HEK293 (cell line): Measurements from ENCODE around the gene AMPH.
A peak's percentile ranks its signal among the peaks of the same experiment; 100 is the strongest.

Source experiments
- CTCF ChIA-PET: fragments of 350-600 bp; formaldehyde crosslinking; extraction: SDS; loops from one replicate; lab custom pipeline; 2021; ENCODE audit warnings: antibody characterized with exemption; lab: Yijun Ruan, JAX
- POLR2A ChIA-PET: fragments of 300-600 bp; formaldehyde crosslinking; extraction: SDS; loops from one replicate; lab custom pipeline; 2020; ENCODE audit warnings: antibody characterized with exemption, inconsistent platforms; lab: Yijun Ruan, JAX
- H3K27ac ChIP-seq: fragments of 200-500 bp; sonication (Bioruptor generic); 2 replicates; pipeline ENCODE4 v1.5.1; 2014; ENCODE audit warnings: low read depth, low read length, control low read depth, inconsistent platforms; ENCODE audit errors: extremely low read depth
- H3K36me3 ChIP-seq, 2 experiments: fragments of 200-500 bp in 1 of 2; sonication (Bioruptor generic) in 1 of 2; 1 replicate in 1 of 2; 2 replicates in 1 of 2; pipeline ENCODE4 v1.5.1; 2014 to 2017; ENCODE audit warnings: inconsistent platforms in 2 of 2, low read length in 2 of 2; ENCODE audit not compliant: control insufficient read depth in 2 of 2, insufficient read depth in 1 of 2
- H3K4me1 ChIP-seq: fragments of 200-500 bp; sonication (Bioruptor generic); 2 replicates; pipeline ENCODE4 v1.5.1; 2014; ENCODE audit warnings: mild to moderate bottlenecking, low read length, inconsistent platforms; ENCODE audit not compliant: control insufficient read depth, insufficient read depth
- H3K4me3 ChIP-seq: 2 replicates; pipeline ENCODE4 v1.5.1; 2011; ENCODE audit warnings: low read depth, mild to moderate bottlenecking, control low read depth, low read length, moderate library complexity
- H3K9me3 ChIP-seq: fragments of 200-500 bp; sonication (Bioruptor generic); 2 replicates; pipeline ENCODE4 v1.5.1; 2014; ENCODE audit warnings: low read depth, low read length, inconsistent platforms; ENCODE audit not compliant: control insufficient read depth, insufficient read depth
- BCL11B ChIP-seq: fragments of 450-650 bp; formaldehyde crosslinking; IDR thresholded peaks from 2 replicates; pipeline ENCODE4 v1.5.1; 2016; ENCODE audit warnings: low read depth, missing biosample characterization, missing genetic modification characterization
- KLF1 ChIP-seq: fragments of 450-650 bp; formaldehyde crosslinking; IDR thresholded peaks from 2 replicates; pipeline ENCODE4 v1.5.1; 2016; ENCODE audit warnings: missing biosample characterization, missing genetic modification characterization
- YY1 ChIP-seq: fragments of 450-650 bp; formaldehyde crosslinking; IDR thresholded peaks from 2 replicates; pipeline ENCODE4 v1.5.1; 2018; ENCODE audit warnings: missing biosample characterization, missing genetic modification characterization
- ZBTB20 ChIP-seq: fragments of 450-650 bp; formaldehyde crosslinking; IDR thresholded peaks from 2 replicates; pipeline ENCODE4 v1.5.1; 2016; ENCODE audit warnings: missing biosample characterization, missing genetic modification characterization
- ZIC2 ChIP-seq: fragments of 450-650 bp; formaldehyde crosslinking; IDR thresholded peaks from 2 replicates; pipeline ENCODE4 v1.5.1; 2016; ENCODE audit warnings: missing biosample characterization, missing genetic modification characterization
- ZNF112 ChIP-seq: fragments of 450-650 bp; formaldehyde crosslinking; IDR thresholded peaks from 2 replicates; pipeline ENCODE4 v1.5.0; 2017; ENCODE audit warnings: missing biosample characterization, missing genetic modification characterization
- ZNF114 ChIP-seq: fragments of 450-650 bp; formaldehyde crosslinking; IDR thresholded peaks from 2 replicates; pipeline ENCODE4 v1.5.0; 2017; ENCODE audit warnings: missing biosample characterization, missing genetic modification characterization
- ZNF132 ChIP-seq: fragments of 450-650 bp; formaldehyde crosslinking; IDR thresholded peaks from 2 replicates; pipeline ENCODE4 v1.5.1; 2017; ENCODE audit warnings: missing biosample characterization, missing genetic modification characterization, borderline replicate concordance
- ZNF148 ChIP-seq: fragments of 450-650 bp; formaldehyde crosslinking; IDR thresholded peaks from 2 replicates; pipeline ENCODE4 v1.5.0; 2017; ENCODE audit warnings: missing biosample characterization, missing genetic modification characterization, borderline replicate concordance
- ZNF302 ChIP-seq: fragments of 450-650 bp; formaldehyde crosslinking; IDR thresholded peaks from 2 replicates; pipeline ENCODE4 v1.5.1; 2016; ENCODE audit warnings: missing biosample characterization, missing genetic modification characterization, low read depth
- ZNF311 ChIP-seq: fragments of 450-650 bp; formaldehyde crosslinking; IDR thresholded peaks from 2 replicates; pipeline ENCODE4 v1.5.1; 2017; ENCODE audit warnings: missing biosample characterization, missing genetic modification characterization, borderline replicate concordance
- ZNF341 ChIP-seq: fragments of 450-650 bp; formaldehyde crosslinking; IDR thresholded peaks from 2 replicates; pipeline ENCODE4; 2016; ENCODE audit warnings: low read depth, missing biosample characterization, missing genetic modification characterization
- ZNF521 ChIP-seq: fragments of 450-650 bp; formaldehyde crosslinking; IDR thresholded peaks from 2 replicates; pipeline ENCODE4 v1.5.1; 2017; ENCODE audit warnings: missing biosample characterization, mild to moderate bottlenecking, missing genetic modification characterization
- ZNF560 ChIP-seq: fragments of 450-650 bp; formaldehyde crosslinking; IDR thresholded peaks from 2 replicates; pipeline ENCODE4 v1.5.1; 2017; ENCODE audit warnings: missing biosample characterization, missing genetic modification characterization, borderline replicate concordance
- ZNF654 ChIP-seq: fragments of 450-650 bp; formaldehyde crosslinking; IDR thresholded peaks from 2 replicates; pipeline ENCODE4 v1.5.1; 2016; ENCODE audit warnings: low read depth, missing biosample characterization, missing genetic modification characterization
- ZNF837 ChIP-seq: fragments of 450-650 bp; formaldehyde crosslinking; IDR thresholded peaks from 2 replicates; pipeline ENCODE4 v1.5.1; 2016; ENCODE audit warnings: missing biosample characterization, missing genetic modification characterization
- ZNF843 ChIP-seq: fragments of 450-650 bp; formaldehyde crosslinking; IDR thresholded peaks from 2 replicates; pipeline ENCODE4 v1.5.1; 2016; ENCODE audit warnings: missing biosample characterization, missing genetic modification characterization
- TF ChIP-seq, protein P1 (sequence below): fragments of 450-650 bp; formaldehyde crosslinking; conservative IDR thresholded peaks from 2 replicates; pipeline ENCODE4 v1.5.1; 2016; ENCODE audit warnings: low read depth, missing biosample characterization, missing genetic modification characterization
- TF ChIP-seq, protein P2 (sequence below): fragments of 450-650 bp; formaldehyde crosslinking; IDR thresholded peaks from 2 replicates; pipeline ENCODE4 v1.5.1; 2017; ENCODE audit warnings: missing biosample characterization, mild to moderate bottlenecking, missing genetic modification characterization, moderate library complexity
- TF ChIP-seq, protein P3 (sequence below): fragments of 450-650 bp; formaldehyde crosslinking; IDR thresholded peaks from 2 replicates; pipeline ENCODE4 v1.5.1; 2016; ENCODE audit warnings: missing biosample characterization, missing genetic modification characterization

The AMPH gene

DNA sequence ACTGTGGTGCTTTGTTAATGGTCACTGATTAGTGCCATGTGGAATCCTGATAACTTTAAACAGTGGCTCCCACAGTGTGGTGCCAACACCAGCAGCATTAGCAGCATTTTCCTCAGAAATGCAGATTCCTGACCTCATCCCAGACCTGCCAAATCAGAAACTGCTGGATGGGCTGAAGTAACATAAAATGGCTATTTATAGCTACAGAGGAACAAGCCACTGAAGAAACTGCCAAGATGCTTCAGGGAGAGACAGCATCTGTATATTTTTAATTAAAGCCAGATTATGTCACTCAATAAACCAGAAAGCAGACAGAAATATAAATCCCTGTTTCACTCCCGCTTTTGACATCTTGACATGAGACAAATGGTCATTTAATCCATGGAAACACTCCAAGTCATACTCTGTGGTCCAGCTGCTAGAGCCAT, 178.5 kb downstream of the AMPH start (continued):
- no peak for TF ChIP-seq YY1 (tag by site-specific recombination)
- TF ChIP-seq KLF1 (tag by site-specific recombination): no peak
- TF ChIP-seq ZNF843 (tag by site-specific recombination): no peak

GRCh38 chr7:38451840-38452239, 179.3 kb downstream of the AMPH start:
- TF ChIP-seq ZNF112 (tag by site-specific recombination) (no peak), ZNF654 (peak; percentile 40), ZIC2 (no peak)
- TF ChIP-seq, all 188 proteins: peak for 1
- H3K27ac ChIP-seq: no peak overlapping the region
- CTCF ChIA-PET: interaction anchor here (0.6 to 2.7 kb wide), 7 partner anchors 14 to 220 kb away, joined by 3 to 22 read pairs (median 4); no protein-coding TSS in a partner anchor
- H3K9me3 ChIP-seq: no peaks in the 10 kb centered on the region
- no peaks in the 10 kb centered on the region for H3K36me3 ChIP-seq
- H3K4me1 ChIP-seq: no peaks in the 10 kb centered on the region
- POLR2A ChIA-PET: no interaction called here
- H3K4me3 ChIP-seq: no peak overlapping the region

GRCh38 chr7:38448584-38449234, 182.5 kb downstream of the AMPH start:
- H3K27ac ChIP-seq: no peak overlapping the region
- H3K36me3 ChIP-seq: no peaks in the 10 kb centered on the region
- POLR2A ChIA-PET: no interaction called here
- H3K4me1 ChIP-seq: no peaks in the 10 kb centered on the region
- TF ChIP-seq BCL11B (tag by site-specific recombination) (no peak), ZNF132 (tag by site-specific recombination) (no peak), ZNF560 (tag by site-specific recombination) (no peak), ZIC2 (no peak)
- H3K4me3 ChIP-seq: no peak overlapping the region
- CTCF ChIA-PET: no interaction called here
- H3K9me3 ChIP-seq: no peaks in the 10 kb centered on the region

GRCh38 chr7:38448054-38448453, 183.1 kb downstream of the AMPH start:
- TF ChIP-seq, protein P1, sequence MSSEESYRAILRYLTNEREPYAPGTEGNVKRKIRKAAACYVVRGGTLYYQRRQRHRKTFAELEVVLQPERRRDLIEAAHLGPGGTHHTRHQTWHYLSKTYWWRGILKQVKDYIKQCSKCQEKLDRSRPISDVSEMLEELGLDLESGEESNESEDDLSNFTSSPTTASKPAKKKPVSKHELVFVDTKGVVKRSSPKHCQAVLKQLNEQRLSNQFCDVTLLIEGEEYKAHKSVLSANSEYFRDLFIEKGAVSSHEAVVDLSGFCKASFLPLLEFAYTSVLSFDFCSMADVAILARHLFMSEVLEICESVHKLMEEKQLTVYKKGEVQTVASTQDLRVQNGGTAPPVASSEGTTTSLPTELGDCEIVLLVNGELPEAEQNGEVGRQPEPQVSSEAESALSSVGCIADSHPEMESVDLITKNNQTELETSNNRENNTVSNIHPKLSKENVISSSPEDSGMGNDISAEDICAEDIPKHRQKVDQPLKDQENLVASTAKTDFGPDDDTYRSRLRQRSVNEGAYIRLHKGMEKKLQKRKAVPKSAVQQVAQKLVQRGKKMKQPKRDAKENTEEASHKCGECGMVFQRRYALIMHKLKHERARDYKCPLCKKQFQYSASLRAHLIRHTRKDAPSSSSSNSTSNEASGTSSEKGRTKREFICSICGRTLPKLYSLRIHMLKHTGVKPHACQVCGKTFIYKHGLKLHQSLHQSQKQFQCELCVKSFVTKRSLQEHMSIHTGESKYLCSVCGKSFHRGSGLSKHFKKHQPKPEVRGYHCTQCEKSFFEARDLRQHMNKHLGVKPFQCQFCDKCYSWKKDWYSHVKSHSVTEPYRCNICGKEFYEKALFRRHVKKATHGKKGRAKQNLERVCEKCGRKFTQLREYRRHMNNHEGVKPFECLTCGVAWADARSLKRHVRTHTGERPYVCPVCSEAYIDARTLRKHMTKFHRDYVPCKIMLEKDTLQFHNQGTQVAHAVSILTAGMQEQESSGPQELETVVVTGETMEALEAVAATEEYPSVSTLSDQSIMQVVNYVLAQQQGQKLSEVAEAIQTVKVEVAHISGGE (tag by site-specific recombination): no peak
- TF ChIP-seq ZNF341 (no peak), ZNF302 (tag by site-specific recombination) (no peak), ZNF837 (tag by site-specific recombination) (no peak), ZNF311 (tag by site-specific recombination) (no peak), ZNF654 (no peak), ZNF148 (tag by site-specific recombination) (no peak), ZNF521 (tag by site-specific recombination) (no peak), ZNF114 (tag by site-specific recombination) (no peak), ZBTB20 (tag by site-specific recombination) (no peak)
- TF ChIP-seq, protein P2, sequence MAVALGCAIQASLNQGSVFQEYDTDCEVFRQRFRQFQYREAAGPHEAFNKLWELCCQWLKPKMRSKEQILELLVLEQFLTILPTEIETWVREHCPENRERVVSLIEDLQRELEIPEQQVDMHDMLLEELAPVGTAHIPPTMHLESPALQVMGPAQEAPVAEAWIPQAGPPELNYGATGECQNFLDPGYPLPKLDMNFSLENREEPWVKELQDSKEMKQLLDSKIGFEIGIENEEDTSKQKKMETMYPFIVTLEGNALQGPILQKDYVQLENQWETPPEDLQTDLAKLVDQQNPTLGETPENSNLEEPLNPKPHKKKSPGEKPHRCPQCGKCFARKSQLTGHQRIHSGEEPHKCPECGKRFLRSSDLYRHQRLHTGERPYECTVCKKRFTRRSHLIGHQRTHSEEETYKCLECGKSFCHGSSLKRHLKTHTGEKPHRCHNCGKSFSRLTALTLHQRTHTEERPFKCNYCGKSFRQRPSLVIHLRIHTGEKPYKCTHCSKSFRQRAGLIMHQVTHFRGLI: no peak
- TF ChIP-seq, protein P3, sequence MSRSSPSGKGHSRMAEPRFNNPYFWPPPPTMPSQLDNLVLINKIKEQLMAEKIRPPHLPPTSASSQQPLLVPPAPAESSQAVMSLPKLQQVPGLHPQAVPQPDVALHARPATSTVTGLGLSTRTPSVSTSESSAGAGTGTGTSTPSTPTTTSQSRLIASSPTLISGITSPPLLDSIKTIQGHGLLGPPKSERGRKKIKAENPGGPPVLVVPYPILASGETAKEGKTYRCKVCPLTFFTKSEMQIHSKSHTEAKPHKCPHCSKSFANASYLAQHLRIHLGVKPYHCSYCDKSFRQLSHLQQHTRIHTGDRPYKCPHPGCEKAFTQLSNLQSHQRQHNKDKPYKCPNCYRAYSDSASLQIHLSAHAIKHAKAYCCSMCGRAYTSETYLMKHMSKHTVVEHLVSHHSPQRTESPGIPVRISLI (tag by site-specific recombination): no peak
- H3K36me3 ChIP-seq: no peaks in the 10 kb centered on the region
- no peak overlapping the region for H3K4me3 ChIP-seq
- H3K4me1 ChIP-seq: no peaks in the 10 kb centered on the region
- H3K27ac ChIP-seq: no peak overlapping the region
- POLR2A ChIA-PET: no interaction called here
- no peaks in the 10 kb centered on the region for H3K9me3 ChIP-seq
- CTCF ChIA-PET: no interaction called here
